H1 (cell line): ENCODE data around the gene TBC1D12. TPM values are rescaled to one million over a fixed set of nuclear protein-coding genes. Genes with fewer than 3 reads are reported as not detected.
A peak's percentile ranks its signal among the peaks of the same experiment; 100 is the strongest.

Experiments
- CTCF ChIA-PET: fragments of 300-600 bp; sonication (Branson Sonifier 250); formaldehyde crosslinking; loops from one replicate; lab custom pipeline; 2021; ENCODE audit not compliant: partially characterized antibody; lab: Charles Lee
- POLR2A ChIA-PET: fragments of 300-600 bp; sonication (Branson Sonifier 250); formaldehyde crosslinking; loops from one replicate; lab custom pipeline; 2021; ENCODE audit warnings: inconsistent platforms; ENCODE audit not compliant: partially characterized antibody; lab: Charles Lee
- DNase-seq, 2 experiments: peaks; one replicate each; pipeline versions ENCODE4 v3.0.0 to v3.0.0-alpha.2; 2010 to 2022; ENCODE audit warnings: low spot score in 2 of 2, low read depth in 1 of 2, mixed read lengths in 1 of 2
- FAIRE-seq: peaks from 2 replicates; lab custom pipeline; 2011; peaks lifted over from hg19 to GRCh38; lab: Jason Lieb, UNC
- H2AFZ ChIP-seq: 2 replicates; pipeline ENCODE4 v1.8.1; 2012; ENCODE audit warnings: low read length, inconsistent platforms
- H2AK5ac ChIP-seq: 2 replicates; pipeline ENCODE4 v1.6.1; 2013; ENCODE audit warnings: low read depth, low read length
- H2BK120ac ChIP-seq: replicated peaks from 2 replicates; pipeline ENCODE3; 2013; ENCODE audit warnings: low read depth, low read length, inconsistent platforms
- H2BK12ac ChIP-seq: 2 replicates; pipeline ENCODE4 v1.6.1; 2013; ENCODE audit warnings: low read depth, low read length
- H2BK15ac ChIP-seq: 2 replicates; pipeline ENCODE4 v1.6.1; 2013; ENCODE audit warnings: low read length
- H2BK20ac ChIP-seq: 2 replicates; pipeline ENCODE4 v1.6.1; 2013; ENCODE audit warnings: low read length
- H2BK5ac ChIP-seq: 2 replicates; pipeline ENCODE4 v1.6.1; 2013; ENCODE audit warnings: low read depth, low read length
- H3K14ac ChIP-seq: 2 replicates; pipeline ENCODE4 v1.6.1; 2013; ENCODE audit warnings: inconsistent platforms; ENCODE audit not compliant: insufficient read length
- H3K18ac ChIP-seq: 2 replicates; pipeline ENCODE4 v1.6.1; 2013; ENCODE audit warnings: low read length; ENCODE audit errors: extremely low read depth
- H3K23ac ChIP-seq: 2 replicates; pipeline ENCODE4 v1.6.1; 2013; ENCODE audit warnings: inconsistent platforms; ENCODE audit not compliant: insufficient read length
- H3K23me2 ChIP-seq: 2 replicates; pipeline ENCODE4 v1.6.1; 2013; ENCODE audit warnings: low read depth, low read length
- H3K27ac ChIP-seq: 2 replicates; pipeline ENCODE4 v1.6.1; 2011; ENCODE audit warnings: low read depth, low read length, inconsistent platforms
- H3K27me3 ChIP-seq, 4 experiments: replicated peaks in 1 of 4; 1 replicate in 1 of 4; 2 replicates in 3 of 4; pipeline versions ENCODE4 v1.6.1 to v1.8.1; 2011 to 2013; ENCODE audit warnings: low read length in 3 of 4, mild to moderate bottlenecking in 3 of 4, inconsistent platforms in 2 of 4, mixed read lengths in 2 of 4, moderate library complexity in 1 of 4; ENCODE audit not compliant: control insufficient read depth in 3 of 4, insufficient read depth in 3 of 4; ENCODE audit errors: extremely low read depth in 1 of 4
- H3K36me3 ChIP-seq, 4 experiments: 2 replicates each; pipeline versions ENCODE4 v1.6.1 to v1.8.1; 2011 to 2013; ENCODE audit warnings: mild to moderate bottlenecking in 4 of 4, low read length in 3 of 4, moderate library complexity in 2 of 4, control low read depth in 1 of 4, inconsistent platforms in 1 of 4; ENCODE audit not compliant: insufficient read depth in 4 of 4, control insufficient read depth in 2 of 4
- H3K4ac ChIP-seq: replicated peaks from 2 replicates; pipeline ENCODE3; 2013; ENCODE audit warnings: low read length, low read depth, mixed read lengths, inconsistent platforms; ENCODE audit not compliant: insufficient read length
- H3K4me1 ChIP-seq, 4 experiments: replicated peaks in 1 of 4; 1 replicate in 1 of 4; 2 replicates in 3 of 4; pipeline versions ENCODE4 v1.6.1 to v1.8.1; 2011 to 2013; ENCODE audit warnings: low read length in 3 of 4, inconsistent platforms in 2 of 4, mixed read lengths in 1 of 4; ENCODE audit not compliant: insufficient read depth in 4 of 4, control insufficient read depth in 3 of 4
- H3K4me2 ChIP-seq, 2 experiments: 2 replicates each; pipeline versions ENCODE4 v1.6.1 to v1.8.1; 2011 to 2013; ENCODE audit warnings: low read depth in 2 of 2, low read length in 2 of 2, control low read depth in 1 of 2, inconsistent platforms in 1 of 2, mild to moderate bottlenecking in 1 of 2; ENCODE audit not compliant: insufficient read depth in 1 of 2
- H3K4me3 ChIP-seq, 4 experiments: fragments of 200-600, 300-600 bp in 1 of 4; sonication (generic), shearing (Covaris generic), sonication (Bioruptor Twin) in 1 of 4; 2 replicates each; pipeline versions ENCODE4 v1.5.1 to v1.8.1; 2011 to 2016; ENCODE audit warnings: low read length in 4 of 4, low read depth in 3 of 4, control low read depth in 2 of 4, inconsistent platforms in 2 of 4, mild to moderate bottlenecking in 2 of 4, mixed read lengths in 1 of 4, moderate library complexity in 1 of 4; ENCODE audit not compliant: insufficient read depth in 2 of 4; ENCODE audit errors: extremely low read depth in 1 of 4
- H3K56ac ChIP-seq: replicated peaks from 2 replicates; pipeline ENCODE3; 2013; ENCODE audit warnings: low read depth, mild to moderate bottlenecking, mixed read lengths, low read length, inconsistent platforms; ENCODE audit not compliant: insufficient read length
- H3K79me1 ChIP-seq: 2 replicates; pipeline ENCODE4 v1.6.1; 2013; ENCODE audit warnings: low read depth, low read length, control low read depth
- H3K79me2 ChIP-seq, 2 experiments: 2 replicates each; pipeline versions ENCODE4 v1.6.1 to v1.8.1; 2012 to 2013; ENCODE audit warnings: low read length in 2 of 2, mild to moderate bottlenecking in 2 of 2, inconsistent platforms in 1 of 2; ENCODE audit not compliant: insufficient read depth in 2 of 2, control insufficient read depth in 1 of 2
- H3K9ac ChIP-seq, 4 experiments: replicated peaks in 1 of 4; 1 replicate in 1 of 4; 2 replicates in 3 of 4; pipeline versions ENCODE4 v1.6.1 to v1.8.1; 2011 to 2013; ENCODE audit warnings: low read depth in 3 of 4, low read length in 3 of 4, control low read depth in 2 of 4, mild to moderate bottlenecking in 2 of 4, moderate library complexity in 2 of 4, inconsistent platforms in 1 of 4; ENCODE audit errors: extremely low read depth in 1 of 4
- H3K9me3 ChIP-seq, 2 experiments: 2 replicates each; pipeline versions ENCODE4 v1.6.1 to v1.8.1; 2012 to 2013; ENCODE audit warnings: mild to moderate bottlenecking in 2 of 2, moderate library complexity in 2 of 2, control low read depth in 1 of 2, inconsistent platforms in 1 of 2, low read depth in 1 of 2, low read length in 1 of 2, mixed read lengths in 1 of 2; ENCODE audit not compliant: insufficient read depth in 2 of 2
- H4K20me1 ChIP-seq, 2 experiments: replicated peaks in 1 of 2; 2 replicates each; pipeline versions ENCODE3 to v1.8.1; 2011 to 2013; ENCODE audit warnings: inconsistent platforms in 2 of 2, low read length in 2 of 2, mild to moderate bottlenecking in 1 of 2; ENCODE audit not compliant: insufficient read depth in 2 of 2, control insufficient read depth in 1 of 2
- H4K5ac ChIP-seq: 2 replicates; pipeline ENCODE4 v1.6.1; 2013; ENCODE audit warnings: low read length, low read depth, mixed read lengths, inconsistent platforms; ENCODE audit not compliant: insufficient read length
- H4K8ac ChIP-seq: 2 replicates; pipeline ENCODE4 v1.8.0; 2013; ENCODE audit warnings: mild to moderate bottlenecking, moderate library complexity, low read length, inconsistent platforms; ENCODE audit not compliant: insufficient read depth; ENCODE audit errors: extremely low read depth
- H4K91ac ChIP-seq: replicated peaks from 2 replicates; pipeline ENCODE3; 2013; ENCODE audit warnings: low read length, mixed read lengths, inconsistent platforms; ENCODE audit not compliant: insufficient read length
- CTCF ChIP-seq, 3 experiments: IDR thresholded peaks; 1 replicate in 2 of 3; 2 replicates in 1 of 3; pipeline versions ENCODE4 v1.5.1 to v1.6.1; 2011; ENCODE audit warnings: low read length in 3 of 3, mild to moderate bottlenecking in 3 of 3, inconsistent platforms in 2 of 3, low read depth in 1 of 3, moderate library complexity in 1 of 3; ENCODE audit not compliant: insufficient read depth in 1 of 3; ENCODE audit errors: control extremely low read depth in 1 of 3
- RXRA ChIP-seq: IDR thresholded peaks from 2 replicates; pipeline ENCODE4 v1.6.1; 2011; ENCODE audit warnings: low read depth, mild to moderate bottlenecking, low read length, moderate library complexity; ENCODE audit not compliant: insufficient read depth
- SAP30 ChIP-seq: fragments of 300-600 bp; sonication (generic); IDR thresholded peaks from 2 replicates; pipeline ENCODE4 v1.7.1; 2012; ENCODE audit warnings: low read length, moderate library complexity, mild to moderate bottlenecking, inconsistent platforms; ENCODE audit not compliant: insufficient read depth, insufficient replicate concordance
- TEAD4 ChIP-seq: IDR thresholded peaks from 2 replicates; pipeline ENCODE4 v1.6.1; 2012; ENCODE audit warnings: low read depth, low read length, inconsistent platforms, mixed read lengths
- WGBS, 2 experiments: shearing (Covaris generic) in 1 of 2; methylation state at CpG; one replicate each; pipeline versions ENCODE4 v1.1.6 to v1.1.7; 2013 to 2015; ENCODE audit warnings: low lambda C conversion rate in 2 of 2, mixed read lengths in 2 of 2, inconsistent platforms in 1 of 2, low coverage in 1 of 2, missing lambda C conversion rate in 1 of 2; ENCODE audit not compliant: insufficient replicate concordance in 2 of 2, insufficient coverage in 1 of 2, insufficient read length in 1 of 2; ENCODE audit errors: extremely low coverage in 1 of 2, missing lambda C conversion rate in 1 of 2; 5-methylcytosine and 5-hydroxymethylcytosine counted together
- polyA plus RNA-seq, 7 experiments: library from polyadenylated mRNA; depleted of rRNA in 3 of 7; stranded (reverse) in 5 of 7; unstranded in 2 of 7; fragments of >200 nt in 5 of 7; fragments of 200-250 nt in 2 of 7; gene quantifications; 1 replicate in 5 of 7; 2 replicates in 1 of 7; 4 replicates in 1 of 7; pipeline versions ENCODE4 v1.2.1 to v1.2.3, GENCODE V29; 2011 to 2013; ENCODE audit warnings: missing spikeins in 2 of 7, mixed read lengths in 2 of 7
- total RNA-seq: library from RNA; stranded (reverse); fragmentation: NEBNext Ultra II Directional; extraction: Animal tissue kit (Norgen Biotek cat#: 25700); gene quantifications from 2 replicates; pipeline ENCODE4 v1.2.1, GENCODE V29; 2021

The TBC1D12 gene
- total and polyA plus RNA-seq, 2 of the 8 experiments (the other 6 are each of a cell fraction or from before 2014, with no cell fraction given), result 1.1 to 3.2 TPM

GRCh38 chr10:94409021-94409657 lies 6.8 kb downstream of the TBC1D12 start:
- Histone ChIP-seq H3K23me2 (no peaks in the 10 kb centered on the region), H3K18ac (no peak overlapping the region), H3K9ac (no peak overlapping the region), H3K9me3 (no peaks in the 10 kb centered on the region), H3K23ac (no peak overlapping the region), H3K79me2 (no peaks in the 10 kb centered on the region), H3K4ac (no peak overlapping the region), H2BK20ac (no peak overlapping the region), H2BK15ac (no peak overlapping the region), H4K20me1 (no peaks in the 10 kb centered on the region), H3K14ac (no peak overlapping the region), H2AFZ (no peak overlapping the region), H2AK5ac (no peak overlapping the region), H4K8ac (no peak overlapping the region), H3K27ac (no peak overlapping the region), H2BK5ac (no peak overlapping the region), H3K4me2 (no peak overlapping the region), H2BK120ac (no peak overlapping the region), H3K4me3 (no peak overlapping the region), H4K5ac (no peak overlapping the region), H3K4me1 (no peaks in the 10 kb centered on the region; a peak in 1 of 7 replicates), H3K56ac (no peak overlapping the region), H3K27me3 (peaks cover 1 to 13% (median 7%) of the 10 kb centered on the region in 4 experiments), H2BK12ac (no peak overlapping the region), H3K79me1 (no peaks in the 10 kb centered on the region), H4K91ac (no peak overlapping the region), H3K36me3 (no peaks in the 10 kb centered on the region)
- WGBS, 2 experiments, result 87% methylated on average over 7 of the region's 7 CpGs; no CpG with 5 or more reads in 1 of the 2 experiments
- FAIRE-seq (no peak), DNase-seq (no peak)
- TF ChIP-seq RXRA (no peak), TEAD4 (0 out of 2 replicates have a peak, but pooled peaks have one; percentile 54), SAP30 (no peak), CTCF (IDR thresholded peaks at IDR 0.05; ENCODE audit: control extremely low read depth in 1 of 3, insufficient read depth in 1 of 3, low read depth in 1 of 3, low read length in 3 of 3) (no peak)
- POLR2A ChIA-PET, result no interaction called here
- CTCF ChIA-PET, result interaction anchor here (1.7 kb wide), 1 partner anchor 30 kb away, joined by 3 read pairs; no protein-coding TSS in a partner anchor
